Peyer's patch (tissue), 4 donors: ENCODE data around the gene SAG.
"Not testable (repeated sequence)": the region's sequence is repeated elsewhere in the genome, so short reads cannot be mapped to it uniquely, and the experiment has no call there.

Source experiments
- CTCF ChIP-seq, 6 experiments: fragments of 450-650 bp in 4 of 6; fragments of 200-600 bp in 2 of 6; sonication (generic) in 1 of 6; IDR thresholded peaks; one replicate each; pipeline ENCODE4 v1.5.1; 2017 to 2019; ENCODE audit warnings: antibody characterized with exemption in 6 of 6, mild to moderate bottlenecking in 3 of 6, moderate library complexity in 1 of 6
- POLR2A ChIP-seq, 2 donors: fragments of 450-650 bp; IDR thresholded peaks; one replicate each; pipeline ENCODE4 v1.5.1; 2017; ENCODE audit warnings: antibody characterized with exemption in 2 of 2, mild to moderate bottlenecking in 2 of 2, moderate library complexity in 2 of 2

- not testable (repeated sequence) for TF ChIP-seq CTCF, POLR2A (IDR thresholded peaks at IDR 0.05)
These were observed 67.2 kb downstream of the SAG start for GRCh38 chr2:233374776-233375175.
